Calu3 (cell line): Measurements from ENCODE around the gene DERA. TPM values are rescaled to one million over a fixed set of nuclear protein-coding genes. Genes with fewer than 3 reads are reported as not detected.

Source experiments
- BruUV-seq: library from RNA; stranded (reverse); fragments of 400-500 nt; replicated peaks from 2 replicates; lab custom pipeline; 2021; lab: Mats Ljungman, UMichigan
- CTCF ChIA-PET: fragments of 300-600 bp; sonication (Branson Sonifier 250); formaldehyde crosslinking; loops from one replicate; lab custom pipeline; 2022; ENCODE audit warnings: antibody characterized with exemption; lab: Charles Lee
- DNase-seq: peaks from one replicate; pipeline ENCODE4 v3.0.0; 2022
- H3K27ac Mint-ChIP-seq: one replicate; pipeline ENCODE4 v1.8.0; 2022; ENCODE audit warnings: mixed read lengths; ENCODE audit not compliant: unreplicated experiment
- H3K27me3 Mint-ChIP-seq: one replicate; pipeline ENCODE4 v1.8.0; 2022; ENCODE audit warnings: mixed read lengths; ENCODE audit not compliant: unreplicated experiment
- H3K36me3 Mint-ChIP-seq: one replicate; pipeline ENCODE4 v1.8.0; 2022; ENCODE audit warnings: mild to moderate bottlenecking, moderate library complexity, mixed read lengths; ENCODE audit not compliant: insufficient read depth, unreplicated experiment
- H3K4me1 Mint-ChIP-seq: one replicate; pipeline ENCODE4 v1.8.0; 2022; ENCODE audit warnings: mild to moderate bottlenecking, low read depth, mixed read lengths; ENCODE audit not compliant: unreplicated experiment
- H3K4me3 Mint-ChIP-seq: one replicate; pipeline ENCODE4 v1.8.0; 2022; ENCODE audit warnings: mild to moderate bottlenecking, low read depth, moderate library complexity, mixed read lengths; ENCODE audit not compliant: unreplicated experiment
- H3K9me3 Mint-ChIP-seq: one replicate; pipeline ENCODE4 v1.8.0; 2022; ENCODE audit warnings: low read depth, mixed read lengths; ENCODE audit not compliant: unreplicated experiment
- intact Hi-C: fragments of 100-400 bp; cut with micrococcal nuclease; formaldehyde crosslinking; loops from one replicate; pipeline ENCODE4 v1.10.0; 2022; ENCODE audit not compliant: unreplicated experiment
- total RNA-seq: library from RNA; stranded (reverse); gene quantifications from 2 replicates; pipeline ENCODE4 v1.2.3, GENCODE V29; 2022
- TF ChIP-seq, protein P1 (sequence below): fragments of 200-600 bp; IDR thresholded peaks from one replicate; pipeline ENCODE4 v1.8.0; 2022; ENCODE audit warnings: antibody characterized with exemption; ENCODE audit not compliant: unreplicated experiment

The DERA gene
- total RNA-seq, 1 experiment from 2014 or later = 29.8 TPM

DNA sequence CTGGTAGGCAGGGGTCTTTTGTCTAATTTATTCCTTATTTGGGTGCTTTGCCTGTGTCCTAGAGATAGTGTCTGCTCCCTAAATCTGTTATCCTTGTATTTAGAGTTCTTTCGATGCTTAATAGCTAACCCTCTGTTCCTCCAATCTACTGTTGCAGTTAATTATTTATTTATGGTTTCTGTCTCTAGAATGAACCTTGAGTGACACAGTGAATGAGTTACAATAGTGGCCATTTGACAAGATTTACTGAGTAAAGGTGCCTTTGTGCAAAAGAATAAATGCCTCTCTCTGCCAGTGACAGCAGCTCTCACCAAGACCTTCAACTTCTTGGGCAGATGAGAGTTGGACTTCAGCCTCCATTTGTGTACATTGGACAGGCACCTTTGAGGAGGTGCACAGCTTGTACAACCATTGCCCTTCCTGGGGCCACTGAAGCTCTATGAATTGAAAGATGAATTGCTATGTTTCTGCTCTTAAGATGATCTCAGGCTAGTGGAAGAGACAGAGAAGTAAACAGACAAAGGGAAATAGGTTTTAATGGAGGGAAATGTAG, 165.9 kb downstream of the DERA start:
- Mint-ChIP-seq H3K9me3 (no peaks in the 10 kb centered on the region), H3K27me3 (no peaks in the 10 kb centered on the region), H3K27ac (no peak overlapping the region), H3K4me1 (no peaks in the 10 kb centered on the region), H3K4me3 (no peak overlapping the region), H3K36me3 (no peaks in the 10 kb centered on the region)
- DNase-seq = no peak
- BruUV-seq = no TSS peak
- TF ChIP-seq, protein P1, sequence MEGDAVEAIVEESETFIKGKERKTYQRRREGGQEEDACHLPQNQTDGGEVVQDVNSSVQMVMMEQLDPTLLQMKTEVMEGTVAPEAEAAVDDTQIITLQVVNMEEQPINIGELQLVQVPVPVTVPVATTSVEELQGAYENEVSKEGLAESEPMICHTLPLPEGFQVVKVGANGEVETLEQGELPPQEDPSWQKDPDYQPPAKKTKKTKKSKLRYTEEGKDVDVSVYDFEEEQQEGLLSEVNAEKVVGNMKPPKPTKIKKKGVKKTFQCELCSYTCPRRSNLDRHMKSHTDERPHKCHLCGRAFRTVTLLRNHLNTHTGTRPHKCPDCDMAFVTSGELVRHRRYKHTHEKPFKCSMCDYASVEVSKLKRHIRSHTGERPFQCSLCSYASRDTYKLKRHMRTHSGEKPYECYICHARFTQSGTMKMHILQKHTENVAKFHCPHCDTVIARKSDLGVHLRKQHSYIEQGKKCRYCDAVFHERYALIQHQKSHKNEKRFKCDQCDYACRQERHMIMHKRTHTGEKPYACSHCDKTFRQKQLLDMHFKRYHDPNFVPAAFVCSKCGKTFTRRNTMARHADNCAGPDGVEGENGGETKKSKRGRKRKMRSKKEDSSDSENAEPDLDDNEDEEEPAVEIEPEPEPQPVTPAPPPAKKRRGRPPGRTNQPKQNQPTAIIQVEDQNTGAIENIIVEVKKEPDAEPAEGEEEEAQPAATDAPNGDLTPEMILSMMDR = no peak
- CTCF ChIA-PET = interaction anchor here (0.7 to 1.0 kb wide), 2 partner anchors 8 to 309 kb away, joined by 3 to 6 read pairs; no protein-coding TSS in a partner anchor
- intact Hi-C loops = loop anchor here (5.0 kb wide), 2 partner anchors 85 to 275 kb away; no protein-coding TSS in a partner anchor

DNA sequence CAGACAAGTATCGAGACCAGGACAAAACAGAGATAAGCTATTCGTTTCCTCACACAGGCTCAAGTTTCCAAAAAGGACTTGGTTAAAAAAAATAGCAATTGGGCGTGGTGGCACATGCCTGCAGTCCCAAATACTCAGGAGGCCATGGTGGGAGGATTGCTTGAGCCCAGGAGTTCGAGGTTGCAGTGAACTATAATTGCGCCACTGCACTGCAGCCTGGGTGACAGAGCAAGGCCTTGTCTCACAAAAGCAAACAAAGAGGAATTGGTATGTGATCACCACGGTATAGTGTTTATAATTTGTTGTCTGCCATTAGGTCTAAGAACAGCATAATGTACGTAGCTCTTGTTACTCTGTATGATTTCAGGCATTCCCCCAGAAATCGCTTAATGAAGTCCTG, 175.3 kb downstream of the DERA start:
- no peaks in the 10 kb centered on the region for H3K9me3 Mint-ChIP-seq
- no peak overlapping the region for H3K4me3 Mint-ChIP-seq
- H3K4me1 Mint-ChIP-seq = no peaks in the 10 kb centered on the region
- TF ChIP-seq, protein P1 = no peak
- no TSS peak for BruUV-seq
- H3K27ac Mint-ChIP-seq = no peak overlapping the region
- no peaks in the 10 kb centered on the region for H3K27me3 Mint-ChIP-seq
- H3K36me3 Mint-ChIP-seq = no peaks in the 10 kb centered on the region
- no peak for DNase-seq
- intact Hi-C loops = no loop called here
- CTCF ChIA-PET = no interaction called here

DNA sequence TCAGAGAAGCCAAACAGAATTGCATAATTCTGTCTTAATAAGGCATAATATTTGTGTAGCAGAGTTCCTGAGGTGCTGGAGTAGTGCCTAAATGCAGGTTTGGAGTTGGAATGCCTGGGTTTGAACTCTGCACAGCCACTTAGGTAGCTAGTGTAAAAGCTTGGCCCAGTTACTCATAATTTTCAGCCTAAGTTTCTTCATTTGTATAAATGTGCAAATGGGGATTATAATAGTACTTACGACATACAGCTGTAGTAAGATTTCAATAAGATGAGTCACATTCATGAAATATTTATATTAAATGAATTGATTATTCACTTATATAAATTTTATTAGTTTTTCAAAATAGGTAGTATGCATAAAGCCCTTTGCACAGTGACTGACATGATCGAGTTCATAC, 175.8 kb downstream of the DERA start:
- H3K9me3 Mint-ChIP-seq = no peaks in the 10 kb centered on the region
- DNase-seq = no peak
- no peak overlapping the region for H3K27ac Mint-ChIP-seq
- CTCF ChIA-PET = no interaction called here
- no peaks in the 10 kb centered on the region for H3K27me3 Mint-ChIP-seq
- H3K4me1 Mint-ChIP-seq = no peaks in the 10 kb centered on the region
- H3K36me3 Mint-ChIP-seq = no peaks in the 10 kb centered on the region
- H3K4me3 Mint-ChIP-seq = no peak overlapping the region
- TF ChIP-seq, protein P1 = no peak
- no TSS peak for BruUV-seq
- intact Hi-C loops = no loop called here

Other genes with a start within 250 kb of the DERA start
- 97.5 and 108 TPM in 2 replicates for gene EPS8, start 121.9 kb upstream of the DERA start, total RNA-seq
- gene STRAP, start 28.9 kb upstream of the DERA start, total RNA-seq = 119 and 124 TPM in 2 replicates